Stimulated activated naive CD8-positive, alpha-beta T cell treated with anti-CD3 and anti-CD28 coated beads, Interleukin-15, amount 100 ng/mL, for 72 hours (primary cell): ENCODE data around the gene CCDC85C.

ENCODE experiments used
- ATAC-seq: fragments of 150-1000 bp; cut with Tn5 transposase; 2 replicates; pipeline ENCODE4 v1.10.0; 2021; ENCODE audit warnings: mild to moderate bottlenecking, moderate library complexity
- DNase-seq, 2 donors: peaks; one replicate each; pipeline ENCODE4 v3.0.0; 2021 to 2022
- H3K27ac Mint-ChIP-seq, 2 donors: one replicate each; pipeline ENCODE4 v1.8.0; 2022; ENCODE audit warnings: mild to moderate bottlenecking in 2 of 2, mixed read lengths in 2 of 2, moderate library complexity in 2 of 2
- H3K27me3 Mint-ChIP-seq: one replicate; pipeline ENCODE4 v1.8.0; 2022; ENCODE audit warnings: mixed read lengths
- H3K4me1 Mint-ChIP-seq: one replicate; pipeline ENCODE4 v1.8.0; 2022; ENCODE audit warnings: mild to moderate bottlenecking, mixed read lengths
- H3K4me3 Mint-ChIP-seq, 2 donors: one replicate each; pipeline ENCODE4 v1.8.0; 2022; ENCODE audit warnings: mild to moderate bottlenecking in 2 of 2, mixed read lengths in 2 of 2, moderate library complexity in 1 of 2
- H3K9me3 Mint-ChIP-seq, 2 donors: one replicate each; pipeline ENCODE4 v1.8.0; 2022; ENCODE audit warnings: mixed read lengths in 2 of 2

Gene CCDC85C

DNA sequence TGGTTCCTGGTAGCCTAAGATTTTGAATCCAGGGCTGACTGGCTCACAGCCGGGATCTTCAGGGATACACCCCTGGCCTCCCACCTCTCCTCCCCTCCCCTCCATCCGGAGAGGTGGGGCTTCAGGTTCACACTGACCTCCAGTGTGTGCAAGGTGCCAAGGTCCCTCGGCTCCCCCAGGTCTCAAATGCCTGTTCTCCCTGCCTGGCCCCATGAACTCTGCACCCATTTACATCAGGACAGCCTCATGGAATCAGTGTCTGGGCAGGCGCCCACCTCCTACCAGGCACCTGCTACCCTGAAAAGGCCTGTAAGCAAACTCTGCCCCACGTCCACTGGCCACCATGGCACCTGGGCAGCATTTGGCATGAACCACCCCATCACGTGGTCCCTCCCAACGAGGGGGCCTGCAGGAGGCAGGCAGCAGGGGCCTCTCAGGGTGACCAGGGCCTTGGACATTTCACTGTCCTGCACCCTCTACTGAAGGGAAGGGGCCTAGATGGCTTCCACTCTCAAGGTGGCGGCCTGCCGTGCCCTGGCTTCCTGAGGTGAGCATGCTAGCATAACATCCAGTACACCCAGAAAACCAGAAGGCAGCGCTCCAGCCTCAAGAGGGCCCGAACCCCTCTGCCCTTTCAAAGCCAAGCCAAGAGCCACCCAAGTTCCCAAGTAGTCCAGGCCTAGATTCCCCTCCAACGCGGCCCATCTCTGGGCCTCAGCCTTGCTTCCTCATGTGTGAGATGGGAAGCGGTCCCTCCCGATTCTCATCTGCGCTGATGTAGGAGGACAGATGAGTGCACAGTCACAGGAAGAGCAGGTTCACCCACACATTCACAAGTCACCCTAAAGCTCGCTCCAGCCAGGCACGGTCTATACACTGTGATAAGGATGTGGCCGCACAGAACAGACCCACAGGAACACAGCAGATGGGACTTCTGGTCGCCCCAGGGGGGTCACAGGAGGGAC, 37.3 kb downstream of the CCDC85C start:
- DNase-seq (no peak), ATAC-seq (no peak)
- Mint-ChIP-seq H3K27me3 (no peaks in the 10 kb centered on the region), H3K4me3 (no peak overlapping the region), H3K4me1 (peaks cover 25% of the 10 kb centered on the region), H3K27ac (no peak overlapping the region), H3K9me3 (no peaks in the 10 kb centered on the region)

GRCh38 chr14:99566009-99566389, 38.0 kb downstream of the CCDC85C start:
- no peak for ATAC-seq
- no peaks in the 10 kb centered on the region for H3K9me3 Mint-ChIP-seq
- H3K4me3 Mint-ChIP-seq: no peak overlapping the region
- H3K4me1 Mint-ChIP-seq: peaks cover 25% of the 10 kb centered on the region
- peak overlapping the region in 1 of 2 donors; percentile 6 for H3K27ac Mint-ChIP-seq
- no peak for DNase-seq
- H3K27me3 Mint-ChIP-seq: no peaks in the 10 kb centered on the region

- Mint-ChIP-seq H3K4me3 (no peak overlapping the region), H3K4me1 (peaks cover 25% of the 10 kb centered on the region), H3K27me3 (no peaks in the 10 kb centered on the region), H3K9me3 (no peaks in the 10 kb centered on the region), H3K27ac (peak overlapping the region in 1 of 2 donors; percentile 6)
- DNase-seq (no peak), ATAC-seq (no peak)
Observed at GRCh38 chr14:99565383-99565782, 38.6 kb downstream of the CCDC85C start.

- DNase-seq (no peak), ATAC-seq (no peak)
- peaks cover 22% of the 10 kb centered on the region for H3K4me1 Mint-ChIP-seq
- H3K27ac Mint-ChIP-seq: no peak overlapping the region
- H3K9me3 Mint-ChIP-seq: no peaks in the 10 kb centered on the region
- H3K4me3 Mint-ChIP-seq: no peak overlapping the region
- H3K27me3 Mint-ChIP-seq: no peaks in the 10 kb centered on the region
Observed at GRCh38 chr14:99564926-99565259, 39.1 kb downstream of the CCDC85C start.

DNA sequence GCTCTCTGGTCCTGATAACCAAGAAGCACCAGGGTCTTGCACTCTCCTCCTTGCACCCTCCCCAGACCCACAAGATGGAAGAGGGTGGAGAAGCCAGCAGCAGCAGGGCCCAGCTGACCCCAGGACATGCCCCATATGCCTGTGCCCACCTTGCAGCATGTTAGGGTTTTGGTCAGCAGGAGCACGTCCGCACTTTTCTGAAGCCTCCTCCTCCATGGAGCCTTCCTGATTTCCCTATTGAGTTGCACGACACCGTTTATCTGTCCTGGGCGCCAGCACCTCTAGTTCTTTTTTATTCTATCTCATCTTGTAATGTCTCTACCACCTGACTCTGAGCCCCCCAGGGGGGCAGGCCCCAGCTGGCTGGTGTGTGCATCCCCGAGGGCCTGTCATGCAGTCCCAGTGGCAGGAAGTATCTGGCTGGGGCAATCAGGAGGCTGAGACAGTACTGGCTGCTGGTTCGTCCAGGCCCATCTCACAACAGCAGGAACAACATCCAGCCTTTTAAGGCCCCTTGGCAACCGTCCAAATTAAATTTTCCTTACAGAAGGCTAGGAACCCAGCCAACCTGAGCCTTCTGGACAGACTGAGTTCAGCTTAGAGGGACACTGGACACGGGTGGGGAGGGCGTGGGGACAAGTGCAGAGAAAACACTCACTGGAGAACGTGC, 39.6 kb downstream of the CCDC85C start:
- H3K4me1 Mint-ChIP-seq: peaks cover 17% of the 10 kb centered on the region
- H3K27me3 Mint-ChIP-seq: no peaks in the 10 kb centered on the region
- H3K4me3 Mint-ChIP-seq: no peak overlapping the region
- ATAC-seq (no peak), DNase-seq (no peak)
- no peaks in the 10 kb centered on the region for H3K9me3 Mint-ChIP-seq
- no peak overlapping the region for H3K27ac Mint-ChIP-seq

- no peaks in the 10 kb centered on the region for H3K9me3 Mint-ChIP-seq
- H3K27ac Mint-ChIP-seq: peak overlapping the region in 1 of 2 donors; percentile 90
- peaks cover 11% of the 10 kb centered on the region for H3K4me1 Mint-ChIP-seq
- ATAC-seq (no peak), DNase-seq (no peak)
- no peaks in the 10 kb centered on the region for H3K27me3 Mint-ChIP-seq
- no peak overlapping the region for H3K4me3 Mint-ChIP-seq
Observed at GRCh38 chr14:99563749-99564129, 40.3 kb downstream of the CCDC85C start.

DNA sequence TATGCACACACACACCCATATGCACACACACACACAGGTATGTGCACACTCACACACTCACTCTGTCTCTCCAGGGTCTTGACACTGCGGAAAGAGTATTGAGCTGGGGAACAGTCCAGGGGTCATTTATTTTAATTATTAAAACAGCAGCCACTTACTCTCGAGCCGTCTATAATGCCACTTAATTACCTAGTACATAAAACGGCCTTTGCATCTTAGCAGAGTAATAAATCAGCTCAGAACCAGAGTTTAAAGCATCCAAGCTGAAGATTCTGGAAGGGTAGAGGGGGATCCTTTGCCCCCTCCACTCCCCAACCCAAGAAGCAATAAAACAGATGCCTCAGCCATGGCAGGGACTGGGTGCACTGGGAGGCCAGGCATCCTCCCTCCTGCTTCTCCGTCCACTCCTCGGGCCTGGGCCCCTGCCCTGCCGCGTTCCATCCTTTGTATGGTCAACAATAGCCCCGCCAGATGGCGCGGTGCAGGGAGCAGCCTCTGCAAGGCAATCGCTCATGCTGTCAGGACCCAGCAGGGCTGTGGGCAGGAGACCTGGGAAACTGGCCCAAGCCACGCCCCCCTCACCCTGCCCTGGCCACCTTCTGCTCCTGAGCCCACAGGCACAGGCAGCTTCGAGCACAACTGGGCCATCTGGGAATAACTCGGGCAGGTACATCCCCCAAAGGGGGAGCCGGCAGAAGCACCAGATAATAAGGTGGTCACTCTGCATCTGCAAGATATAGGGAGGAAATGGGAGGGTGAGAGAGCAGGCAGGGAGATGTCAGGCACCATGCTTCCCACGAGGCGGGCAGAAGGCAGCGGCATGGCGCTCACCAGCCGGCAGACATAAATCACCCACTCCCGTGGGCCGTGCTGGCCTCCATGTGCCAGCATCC, 40.9 kb downstream of the CCDC85C start:
- no peak for DNase-seq
- ATAC-seq: peak; percentile 11
- peaks cover 10% of the 10 kb centered on the region for H3K4me1 Mint-ChIP-seq
- peak overlapping the region in 1 of 2 donors; percentile 90 for H3K27ac Mint-ChIP-seq
- no peaks in the 10 kb centered on the region for H3K9me3 Mint-ChIP-seq
- H3K4me3 Mint-ChIP-seq: no peak overlapping the region
- no peaks in the 10 kb centered on the region for H3K27me3 Mint-ChIP-seq

- H3K27ac Mint-ChIP-seq: peak overlapping the region in 1 of 2 donors; percentile 54
- no peak overlapping the region for H3K4me3 Mint-ChIP-seq
- no peaks in the 10 kb centered on the region for H3K27me3 Mint-ChIP-seq
- H3K9me3 Mint-ChIP-seq: no peaks in the 10 kb centered on the region
- DNase-seq (no peak), ATAC-seq (no peak)
- H3K4me1 Mint-ChIP-seq: peaks cover 10% of the 10 kb centered on the region
Observed at GRCh38 chr14:99561864-99562263, 42.1 kb downstream of the CCDC85C start.

DNA sequence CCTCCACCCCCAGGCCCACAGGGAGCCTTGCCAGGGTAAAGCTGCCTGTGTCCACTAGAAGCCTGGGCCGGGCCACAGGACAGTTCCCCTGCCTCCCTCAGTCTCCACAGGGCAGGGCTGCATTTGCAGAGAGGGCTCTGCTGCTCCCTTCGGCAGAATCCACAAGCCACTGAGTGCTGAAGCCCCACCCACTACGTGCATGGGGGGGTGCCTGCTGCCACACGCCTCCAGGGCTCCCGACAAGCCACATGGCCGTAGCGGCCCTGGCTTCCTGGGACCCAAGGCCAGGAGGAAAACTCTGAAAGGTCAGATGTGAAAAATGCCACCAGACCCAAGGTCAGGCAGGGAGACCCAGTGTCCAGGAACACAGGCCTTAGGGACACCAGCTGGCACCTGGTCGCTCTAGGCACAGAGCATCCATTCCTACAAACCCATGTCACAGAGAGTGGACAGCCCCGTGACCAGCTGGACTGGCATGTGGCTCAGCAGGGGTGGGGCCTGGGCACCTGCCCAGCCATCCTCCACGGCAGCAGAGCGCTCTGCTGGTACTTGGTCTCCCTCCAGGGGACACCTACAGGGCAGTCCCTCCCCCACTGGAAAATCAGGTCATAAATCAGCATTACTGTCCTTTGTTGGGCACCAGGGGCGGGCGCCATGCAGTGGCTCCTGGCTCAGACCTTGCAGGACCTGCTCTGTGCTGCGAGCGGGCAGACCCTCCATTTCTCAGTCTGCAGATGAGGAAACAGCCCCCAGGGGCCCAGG, 42.9 kb downstream of the CCDC85C start:
- ATAC-seq (no peak), DNase-seq (no peak)
- H3K9me3 Mint-ChIP-seq: no peaks in the 10 kb centered on the region
- H3K27ac Mint-ChIP-seq: no peak overlapping the region
- no peaks in the 10 kb centered on the region for H3K27me3 Mint-ChIP-seq
- H3K4me1 Mint-ChIP-seq: peaks cover 10% of the 10 kb centered on the region
- H3K4me3 Mint-ChIP-seq: no peak overlapping the region

GRCh38 chr14:99560403-99560802, 43.6 kb downstream of the CCDC85C start:
- DNase-seq: no peak
- Mint-ChIP-seq H3K9me3 (no peaks in the 10 kb centered on the region), H3K4me3 (no peak overlapping the region), H3K4me1 (peaks cover 4% of the 10 kb centered on the region), H3K27ac (no peak overlapping the region), H3K27me3 (no peaks in the 10 kb centered on the region)
- ATAC-seq: no peak

DNA sequence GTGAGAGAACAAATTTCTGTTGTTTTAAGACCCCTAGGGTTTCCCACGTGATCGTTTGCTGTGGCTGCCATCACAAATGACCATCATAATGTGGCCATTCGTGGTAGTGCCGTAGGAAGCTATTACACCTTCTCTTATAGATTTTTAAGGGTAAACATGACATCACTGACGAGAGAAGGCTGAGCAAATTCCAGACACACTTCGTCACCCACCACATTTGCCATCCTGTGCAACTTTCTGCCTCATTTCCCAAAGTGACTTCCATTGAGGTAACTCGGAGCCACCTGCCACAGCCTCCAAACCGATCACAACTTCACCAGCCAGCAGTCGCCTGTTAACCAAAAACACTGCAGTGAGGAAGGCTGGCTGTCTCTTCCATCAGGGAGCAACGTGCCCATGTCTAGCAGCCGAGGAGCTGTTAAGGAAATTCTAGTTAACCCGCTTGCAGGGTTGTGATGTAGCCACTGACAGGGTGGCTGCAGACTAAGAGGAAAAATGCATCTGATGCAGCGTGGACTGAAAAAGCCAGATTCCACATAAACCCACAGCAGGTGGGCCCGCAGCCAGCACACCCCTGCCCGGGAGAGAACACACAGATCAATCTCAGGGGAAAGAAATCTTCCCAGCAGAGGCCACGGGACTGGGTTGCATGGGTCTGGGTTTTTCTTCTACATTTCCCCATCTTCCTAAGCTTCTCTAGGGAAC, 44.6 kb downstream of the CCDC85C start:
- Mint-ChIP-seq H3K4me1 (peaks cover 4% of the 10 kb centered on the region), H3K27ac (no peak overlapping the region)

GRCh38 chr14:99556134-99556791, 47.7 kb downstream of the CCDC85C start:
- no peaks in the 10 kb centered on the region for H3K4me1 Mint-ChIP-seq
- no peak for ATAC-seq
- no peak overlapping the region for H3K27ac Mint-ChIP-seq

More for the DNA sequence above, 44.6 kb downstream of the CCDC85C start:
- Mint-ChIP-seq H3K4me3 (no peak overlapping the region), H3K9me3 (no peaks in the 10 kb centered on the region), H3K27me3 (no peaks in the 10 kb centered on the region)
- ATAC-seq (no peak), DNase-seq (no peak)

GRCh38 chr14:99554757-99555531, 49.1 kb downstream of the CCDC85C start:
- DNase-seq (no peak), ATAC-seq (no peak)
- Mint-ChIP-seq H3K27me3 (no peaks in the 10 kb centered on the region), H3K4me1 (no peaks in the 10 kb centered on the region), H3K27ac (no peak overlapping the region), H3K4me3 (no peak overlapping the region), H3K9me3 (no peaks in the 10 kb centered on the region)

More at GRCh38 chr14:99556134-99556791, 47.7 kb downstream of the CCDC85C start:
- Mint-ChIP-seq H3K9me3 (no peaks in the 10 kb centered on the region), H3K4me3 (no peak overlapping the region), H3K27me3 (no peaks in the 10 kb centered on the region)
- DNase-seq: no peak
